Hematopoietic multipotent progenitor cell treated with erythropoietin and hydrocortisone succinate and interleukin-3 and kit ligand, for 4 days (in vitro differentiated cells): ENCODE data around the gene NOX5.

ENCODE experiments used
- DNase-seq: peaks from one replicate; pipeline ENCODE4 v3.0.0-alpha.2; 2015

NOX5 gene

GRCh38 chr15:69085325-69086081, 71.0 kb downstream of the NOX5 start:
- no peak for DNase-seq

GRCh38 chr15:69086427-69087204, 72.1 kb downstream of the NOX5 start:
- DNase-seq, result no peak

GRCh38 chr15:69087366-69087976, 73.0 kb downstream of the NOX5 start:
- no peak for DNase-seq

DNA sequence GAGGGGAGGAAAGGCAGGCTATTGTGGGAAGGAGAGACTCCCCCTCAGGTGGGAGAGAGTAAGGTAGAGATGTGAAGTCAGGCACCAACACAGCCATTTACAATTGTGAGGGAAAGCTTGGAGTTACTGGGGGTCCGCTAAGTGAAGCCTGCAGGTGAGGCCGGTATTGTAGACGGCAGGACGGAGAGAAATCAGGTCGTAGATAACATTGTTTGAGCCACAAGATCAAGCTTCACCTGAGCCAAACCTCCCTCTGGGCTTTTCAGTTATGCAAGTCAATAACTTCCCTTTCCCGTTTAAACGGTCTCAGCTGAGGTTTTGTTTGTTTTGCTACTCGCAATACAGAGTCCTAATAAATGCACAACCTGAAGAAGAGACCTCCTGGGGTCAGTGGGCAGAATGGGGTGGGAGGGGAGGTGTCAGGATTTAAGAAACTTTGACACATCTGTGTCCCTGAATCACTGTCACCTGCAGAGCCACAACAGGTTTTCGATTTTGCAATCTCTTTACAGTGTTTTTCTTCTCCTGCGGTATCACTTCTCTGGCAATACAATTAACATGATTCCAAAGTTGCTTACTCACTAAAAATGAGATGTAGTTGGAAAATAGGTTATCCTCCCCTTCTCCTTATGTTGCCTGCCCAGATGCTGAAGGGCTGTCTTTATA, 73.9 kb downstream of the NOX5 start:
- peak; percentile 35 for DNase-seq

DNA sequence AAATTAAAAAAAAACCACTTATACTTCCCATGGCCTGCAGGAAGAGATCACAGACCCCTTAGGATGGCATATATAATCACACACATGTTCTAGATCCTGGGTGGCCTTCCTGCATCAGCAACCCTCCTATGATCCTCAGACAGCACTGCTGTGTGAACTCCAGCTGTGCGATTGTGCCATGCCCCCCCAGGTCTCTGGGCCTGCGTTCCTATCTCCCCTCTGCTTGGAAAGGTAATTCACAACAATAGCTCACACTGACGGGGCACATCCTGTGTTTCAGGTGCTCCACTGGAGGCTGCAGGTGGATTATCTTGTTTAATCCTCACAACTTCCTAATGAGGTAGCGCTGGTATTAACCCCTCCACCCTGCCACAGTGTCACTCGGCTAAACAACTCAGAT, 74.8 kb downstream of the NOX5 start:
- no peak for DNase-seq

DNA sequence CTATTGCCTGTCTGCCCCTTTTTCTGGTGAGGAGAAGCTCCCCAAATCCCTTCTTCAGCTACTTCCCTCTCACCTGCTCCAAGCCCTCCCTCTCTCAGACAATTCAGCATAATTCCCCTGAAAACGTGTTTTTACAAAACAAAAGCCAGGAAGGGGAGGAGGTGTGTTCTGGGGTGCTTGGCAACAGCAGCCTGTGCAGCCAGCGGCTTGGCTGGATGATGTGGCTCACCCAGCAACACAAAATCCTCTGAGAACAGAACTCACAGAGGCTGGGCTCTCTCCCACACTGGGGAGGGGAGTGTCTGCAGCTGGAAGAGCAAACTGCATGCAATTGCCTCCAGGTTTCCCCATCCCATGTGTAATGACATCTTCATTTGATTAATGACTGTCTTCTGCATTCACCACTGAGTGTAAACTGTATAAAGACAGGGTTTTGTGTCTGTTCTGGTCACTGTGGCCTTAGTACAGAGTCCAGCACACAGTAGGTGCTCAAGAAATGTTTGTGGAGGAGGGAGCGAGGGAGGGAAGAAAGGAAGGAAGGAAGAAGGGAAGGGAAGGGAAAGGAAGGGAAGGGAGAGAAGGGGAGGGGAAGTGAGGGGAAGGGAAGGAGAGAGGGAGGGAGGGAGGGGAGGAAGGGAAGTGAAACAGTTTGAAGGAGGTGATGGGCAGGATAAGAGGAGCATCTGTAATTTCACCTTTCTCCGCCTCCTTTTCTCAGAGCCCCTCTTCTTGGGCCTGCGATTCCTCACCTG, 75.9 kb downstream of the NOX5 start:
- peak; percentile 19 for DNase-seq

DNA sequence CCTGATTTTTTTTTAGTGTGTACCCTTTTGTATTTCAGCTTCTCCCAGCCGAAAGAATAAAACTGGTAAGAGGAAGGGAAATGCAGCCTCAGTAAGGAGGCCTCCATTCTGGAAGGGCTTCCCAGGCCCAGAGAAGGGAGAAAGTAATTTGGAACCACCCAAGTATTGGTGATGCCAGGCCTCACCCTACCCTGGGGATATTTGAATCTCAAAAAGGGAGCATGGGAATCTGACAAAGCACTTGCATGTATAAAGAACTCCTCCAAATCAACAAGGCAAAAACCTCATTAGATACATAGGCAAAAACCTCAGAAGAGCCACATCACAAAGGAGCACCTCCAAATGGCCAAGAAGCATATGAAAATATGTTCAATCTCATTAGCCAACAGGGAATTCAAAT, 77.2 kb downstream of the NOX5 start:
- DNase-seq, result no peak

DNA sequence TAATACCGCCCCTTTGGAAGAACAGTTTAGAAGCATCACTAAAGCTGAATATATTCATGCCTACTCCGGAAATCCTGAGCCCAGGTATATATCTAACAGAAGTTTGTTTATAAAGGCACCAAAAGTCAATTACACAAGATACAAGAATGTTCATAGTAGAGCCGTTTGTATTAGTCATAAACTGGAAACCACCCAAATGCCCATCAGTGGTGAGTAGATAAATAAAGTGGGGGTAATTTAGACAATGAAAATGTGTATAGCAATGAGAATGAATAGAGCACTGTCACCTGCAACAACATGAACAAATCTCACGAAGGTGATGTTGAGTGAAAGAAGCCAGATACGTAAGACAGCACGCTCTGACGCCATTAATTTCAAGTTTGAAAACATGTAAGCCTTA, 77.7 kb downstream of the NOX5 start:
- peak; percentile 73 for DNase-seq

- DNase-seq, result peak; percentile 77
These were observed 78.6 kb downstream of the NOX5 start for GRCh38 chr15:69093127-69093526.

DNA sequence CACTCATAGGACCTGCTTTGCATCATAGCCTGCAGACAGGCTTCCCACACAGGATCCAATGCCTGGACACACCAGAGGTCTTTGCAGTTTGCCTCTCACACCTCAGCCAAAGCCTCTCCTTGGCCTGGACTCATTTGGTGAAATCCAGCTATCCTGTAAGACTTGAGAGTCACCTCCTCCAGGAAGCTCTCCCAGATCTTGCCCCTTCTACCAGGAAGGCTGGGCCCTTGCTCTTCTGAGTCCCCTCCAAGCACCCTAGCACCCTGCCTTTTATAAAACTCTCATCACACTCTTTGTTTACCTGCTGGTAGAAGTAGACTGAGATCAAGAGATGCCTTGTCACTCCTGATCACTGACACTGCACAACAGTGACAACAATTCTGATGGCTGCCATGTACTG, 79.1 kb downstream of the NOX5 start:
- DNase-seq, result no peak

DNA sequence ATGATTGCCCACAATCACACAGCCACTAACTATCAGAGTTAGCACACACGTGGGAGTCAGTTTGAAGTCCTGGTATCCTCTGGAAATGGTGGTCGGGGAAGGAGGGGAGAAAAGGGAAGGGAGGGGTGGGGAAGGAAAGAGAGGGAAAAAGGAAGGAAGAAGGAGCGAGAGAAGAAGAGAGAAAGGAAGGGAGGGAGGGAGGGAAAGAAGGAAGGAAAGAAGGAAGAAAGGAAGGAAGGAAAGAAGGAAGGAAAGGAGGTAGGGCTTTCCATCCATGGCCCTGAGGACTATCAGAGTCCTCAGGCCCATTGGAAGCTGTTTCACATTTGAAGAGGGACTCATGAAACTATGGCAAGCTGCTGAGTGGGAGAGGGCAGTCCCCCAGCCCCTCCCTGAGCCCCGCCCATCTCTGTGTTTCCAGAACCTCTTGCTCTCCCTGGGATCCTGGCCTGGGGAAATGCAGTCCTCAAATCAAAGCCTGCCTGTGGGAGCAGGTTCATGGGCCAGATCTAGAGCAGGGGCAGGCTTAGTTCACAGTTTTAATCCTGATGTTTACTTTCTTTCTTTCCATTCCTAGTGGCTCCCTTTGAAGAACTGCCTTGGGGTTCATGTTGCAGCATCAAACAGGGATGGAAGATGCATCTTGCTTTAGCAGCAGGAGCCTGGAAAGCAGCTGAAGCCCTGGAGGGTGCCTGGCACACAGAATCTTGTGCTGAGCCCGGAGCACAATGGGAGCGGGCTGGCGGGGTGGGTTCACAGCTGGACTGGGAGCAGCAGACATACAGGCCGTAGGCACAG, 79.8 kb downstream of the NOX5 start:
- DNase-seq, result no peak

GRCh38 chr15:69095274-69095673, 80.8 kb downstream of the NOX5 start:
- DNase-seq, result no peak

DNA sequence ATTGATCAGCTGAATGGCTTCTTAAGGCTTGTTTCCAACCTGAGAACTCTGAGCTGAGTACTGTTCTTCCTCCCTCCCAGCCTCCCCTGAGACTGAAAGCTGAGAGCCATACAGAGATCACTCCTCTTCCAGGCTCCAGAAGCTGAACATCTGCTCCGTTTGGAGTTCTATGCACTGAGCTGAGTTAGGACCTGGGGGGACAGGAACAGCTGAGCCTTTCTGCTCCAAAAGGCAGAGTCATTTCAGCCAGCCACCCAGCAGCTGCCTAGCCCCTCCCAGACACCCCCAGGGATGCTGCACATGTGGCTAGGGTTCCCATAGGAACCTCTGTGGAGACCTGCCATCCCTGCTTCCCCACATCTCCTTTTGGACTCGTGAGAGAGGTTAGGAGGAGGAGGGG, 81.7 kb downstream of the NOX5 start:
- no peak for DNase-seq

DNA sequence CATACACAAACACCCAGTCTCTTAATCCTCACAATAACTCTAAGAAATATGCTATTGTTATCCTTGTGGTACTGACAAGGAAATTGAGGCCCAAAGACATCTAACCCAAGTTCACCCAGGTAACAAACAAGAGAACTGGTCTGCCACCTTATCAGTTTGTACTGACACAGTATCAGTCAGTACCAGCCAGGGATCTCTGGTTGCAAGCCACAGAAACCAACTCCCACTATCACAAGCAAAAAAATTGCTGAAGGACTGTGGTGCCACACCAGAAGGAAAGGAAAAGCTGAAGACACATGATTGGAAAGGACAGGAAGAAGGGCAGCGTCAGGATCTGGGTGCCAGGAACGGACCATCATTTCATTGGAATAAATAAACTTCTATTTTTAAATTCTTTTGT, 82.1 kb downstream of the NOX5 start:
- peak; percentile 51 for DNase-seq

DNA sequence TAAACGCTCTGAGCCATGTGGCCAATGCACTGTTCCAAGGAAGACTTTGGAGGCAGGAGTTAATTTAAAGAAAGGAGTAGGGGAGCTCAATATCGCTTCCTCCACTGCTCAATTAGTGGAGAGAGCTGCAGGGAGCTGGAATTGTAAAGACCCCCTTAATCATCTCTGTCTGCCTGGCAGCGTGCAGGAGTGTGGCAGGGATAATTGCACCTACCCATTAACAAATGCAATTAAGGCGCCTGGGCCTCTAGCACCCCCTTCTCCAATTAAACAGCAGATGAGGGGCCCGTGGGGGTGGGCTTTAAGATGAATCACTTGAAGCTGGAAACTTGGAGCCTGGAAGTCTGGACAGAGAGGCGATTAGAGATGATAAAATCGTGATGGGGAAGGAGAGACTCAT, 84.3 kb downstream of the NOX5 start:
- DNase-seq, result no peak

DNA sequence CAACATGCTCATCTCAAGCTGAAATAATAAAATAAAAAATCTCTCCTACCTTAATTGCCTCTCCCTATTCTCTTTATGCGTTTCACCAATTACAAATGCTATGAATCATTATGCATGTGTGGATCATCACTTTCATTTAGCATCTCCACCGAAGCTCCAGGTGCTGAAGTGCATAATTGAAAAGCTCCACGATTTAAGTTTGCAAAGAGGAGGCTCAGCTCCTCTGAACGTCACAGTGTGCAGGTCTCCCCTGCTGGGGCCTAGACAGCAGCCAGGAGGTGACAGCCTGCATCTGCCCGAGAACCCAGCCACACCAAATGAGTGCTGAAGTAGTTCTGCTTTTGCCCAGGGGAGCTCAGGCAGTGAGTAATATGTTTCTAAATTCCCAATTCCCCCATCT, 85.4 kb downstream of the NOX5 start:
- DNase-seq, result peak; percentile 34

DNA sequence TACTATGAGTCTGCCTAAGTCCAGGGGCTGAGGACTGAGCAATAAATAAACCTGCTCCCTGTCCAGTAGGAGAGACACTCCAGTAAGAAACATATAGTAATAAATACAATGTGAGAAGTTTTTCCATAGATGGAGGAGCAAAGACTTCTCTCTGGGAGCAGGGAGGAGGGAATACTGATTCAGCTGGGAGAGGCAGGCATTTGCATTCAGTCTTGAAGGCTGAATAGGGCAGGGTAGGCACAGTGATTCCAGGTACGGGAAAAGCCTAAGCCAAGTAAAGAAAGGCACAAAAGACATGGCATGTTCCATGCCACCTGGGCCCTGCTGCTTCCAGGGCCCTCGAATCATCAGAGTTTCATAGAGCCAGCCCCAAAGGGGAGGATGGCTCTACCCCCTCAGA, 86.3 kb downstream of the NOX5 start:
- no peak for DNase-seq

GRCh38 chr15:69104050-69104750, 89.7 kb downstream of the NOX5 start:
- DNase-seq, result no peak

DNA sequence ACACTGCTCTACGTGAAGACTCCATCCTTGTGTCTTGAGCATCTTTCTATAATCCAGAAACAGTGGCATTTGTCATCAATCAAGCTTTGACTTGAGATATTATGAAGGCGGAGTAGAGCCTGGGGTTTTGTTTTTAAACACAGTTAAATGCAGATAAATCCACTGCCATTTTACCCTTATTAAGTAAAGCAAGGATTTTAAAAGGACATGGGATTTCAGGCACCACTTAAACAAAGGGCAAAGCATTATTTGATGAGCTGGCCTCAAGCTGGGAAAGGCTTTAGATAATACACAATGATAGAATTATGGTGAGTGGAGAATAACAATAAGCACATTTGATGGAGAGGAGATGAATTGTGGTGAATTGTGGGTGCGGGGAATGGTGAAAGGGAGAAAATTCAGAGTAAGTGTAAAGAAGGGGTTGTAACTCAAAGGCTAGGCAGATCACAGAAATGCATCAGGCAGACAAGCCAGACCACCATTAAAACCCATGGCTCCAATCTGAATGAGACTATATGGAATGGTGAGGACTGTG, 91.0 kb downstream of the NOX5 start:
- DNase-seq, result no peak

- no peak for DNase-seq
These were observed 92.6 kb downstream of the NOX5 start for GRCh38 chr15:69107025-69107620.
